Lower leg skin (tissue), 4 donors: ENCODE results near the gene MUC6. TPM values are rescaled to one million over a fixed set of nuclear protein-coding genes. Genes with fewer than 3 reads are reported as not detected.

ENCODE experiments used
- DNase-seq, 2 donors: peaks; one replicate each; pipeline ENCODE4 v3.0.0-alpha.2; 2019; ENCODE audit warnings: low spot score in 2 of 2
- H3K4me3 ChIP-seq: fragments of 200-600 bp; sonication (generic); 2 replicates; pipeline ENCODE4 v1.5.1; 2017; ENCODE audit warnings: mild to moderate bottlenecking, low read depth; ENCODE audit not compliant: poor library complexity, severe bottlenecking
- POLR2A ChIP-seq, 2 donors: fragments of 450-650 bp; IDR thresholded peaks; one replicate each; pipeline ENCODE4 v1.6.1; 2016 to 2017; ENCODE audit warnings: antibody characterized with exemption in 2 of 2, mild to moderate bottlenecking in 1 of 2, moderate library complexity in 1 of 2
- WGBS, 2 donors: methylation state at CpG; one replicate each; pipeline ENCODE4 v1.1.5; 2018; 5-methylcytosine and 5-hydroxymethylcytosine counted together
- intact Hi-C: fragments of 100-400 bp; cut with DNase I; formaldehyde crosslinking; loops from one replicate; pipeline ENCODE4 v1.15.0; 2023; ENCODE audit warnings: low total_unique reads
- total RNA-seq, 4 donors: library from RNA; depleted of rRNA; stranded (reverse); fragments of >200 nt; gene quantifications; one replicate each; pipeline ENCODE4 v1.1.0, GENCODE V29; 2016
- TF ChIP-seq, protein P1 (sequence below), 3 donors: fragments of 450-650 bp; IDR thresholded peaks; one replicate each; pipeline ENCODE4 v1.5.1; 2016; ENCODE audit warnings: antibody characterized with exemption in 3 of 3, mild to moderate bottlenecking in 3 of 3, moderate library complexity in 2 of 3

MUC6 gene
- total RNA-seq, 4 donors from 2014 or later: not detected

DNA sequence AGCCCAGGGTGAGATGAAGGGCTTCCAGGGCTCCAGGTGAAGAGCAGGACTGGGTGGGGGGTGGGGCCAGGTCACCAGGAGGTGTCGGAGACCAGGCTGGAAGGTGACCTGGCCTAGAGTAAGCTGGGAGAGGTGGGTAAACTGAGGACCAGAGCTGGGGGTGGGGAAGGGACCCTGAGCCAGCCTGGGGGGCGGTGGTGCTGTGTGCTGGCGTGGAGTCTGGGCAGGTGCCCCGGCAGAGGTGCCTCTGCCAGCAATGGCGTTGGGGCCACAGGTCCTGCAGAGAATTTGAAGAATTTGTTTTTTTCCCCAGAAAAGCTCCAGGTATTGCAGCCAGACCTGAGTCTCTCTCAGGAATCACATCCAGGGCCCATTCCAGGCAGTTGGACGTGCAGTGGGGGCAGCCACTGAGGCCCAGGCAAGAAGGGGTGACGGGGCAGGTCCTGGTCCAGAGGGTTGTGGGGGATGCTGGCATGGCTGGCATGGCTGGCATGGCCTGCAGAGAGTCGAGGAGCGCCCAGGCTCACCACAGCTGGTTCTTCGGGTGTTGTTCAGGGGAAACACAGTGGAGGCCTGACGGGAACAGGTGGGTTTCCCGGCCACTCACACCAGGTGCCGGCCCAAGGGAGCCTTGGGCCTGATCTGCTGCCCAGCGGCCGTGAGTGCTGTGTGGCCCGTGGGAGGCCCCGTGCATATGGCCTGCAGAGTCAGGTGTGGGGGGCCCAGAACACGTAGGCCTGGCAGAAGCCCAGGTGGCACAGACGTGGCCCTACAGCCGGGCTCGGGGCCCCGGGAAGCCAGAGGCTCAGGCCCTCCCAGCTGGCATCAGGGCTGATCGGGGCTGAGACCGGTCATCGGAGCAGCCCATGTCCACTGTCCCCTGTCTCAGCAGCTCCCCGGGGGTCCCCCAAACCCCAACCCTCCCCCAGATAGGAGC is 6.4 kb upstream of the MUC6 start:
- no peak overlapping the region for H3K4me3 ChIP-seq
- 84 to 86% methylated on average over 11 to 24 of the region's 26 CpGs for WGBS, 2 donors
- TF ChIP-seq, protein P1, sequence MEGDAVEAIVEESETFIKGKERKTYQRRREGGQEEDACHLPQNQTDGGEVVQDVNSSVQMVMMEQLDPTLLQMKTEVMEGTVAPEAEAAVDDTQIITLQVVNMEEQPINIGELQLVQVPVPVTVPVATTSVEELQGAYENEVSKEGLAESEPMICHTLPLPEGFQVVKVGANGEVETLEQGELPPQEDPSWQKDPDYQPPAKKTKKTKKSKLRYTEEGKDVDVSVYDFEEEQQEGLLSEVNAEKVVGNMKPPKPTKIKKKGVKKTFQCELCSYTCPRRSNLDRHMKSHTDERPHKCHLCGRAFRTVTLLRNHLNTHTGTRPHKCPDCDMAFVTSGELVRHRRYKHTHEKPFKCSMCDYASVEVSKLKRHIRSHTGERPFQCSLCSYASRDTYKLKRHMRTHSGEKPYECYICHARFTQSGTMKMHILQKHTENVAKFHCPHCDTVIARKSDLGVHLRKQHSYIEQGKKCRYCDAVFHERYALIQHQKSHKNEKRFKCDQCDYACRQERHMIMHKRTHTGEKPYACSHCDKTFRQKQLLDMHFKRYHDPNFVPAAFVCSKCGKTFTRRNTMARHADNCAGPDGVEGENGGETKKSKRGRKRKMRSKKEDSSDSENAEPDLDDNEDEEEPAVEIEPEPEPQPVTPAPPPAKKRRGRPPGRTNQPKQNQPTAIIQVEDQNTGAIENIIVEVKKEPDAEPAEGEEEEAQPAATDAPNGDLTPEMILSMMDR (IDR thresholded peaks at IDR 0.05): no peak
- TF ChIP-seq POLR2A (IDR thresholded peaks at IDR 0.05): no peak
- DNase-seq: no peak
- intact Hi-C loops: no loop called here

DNA sequence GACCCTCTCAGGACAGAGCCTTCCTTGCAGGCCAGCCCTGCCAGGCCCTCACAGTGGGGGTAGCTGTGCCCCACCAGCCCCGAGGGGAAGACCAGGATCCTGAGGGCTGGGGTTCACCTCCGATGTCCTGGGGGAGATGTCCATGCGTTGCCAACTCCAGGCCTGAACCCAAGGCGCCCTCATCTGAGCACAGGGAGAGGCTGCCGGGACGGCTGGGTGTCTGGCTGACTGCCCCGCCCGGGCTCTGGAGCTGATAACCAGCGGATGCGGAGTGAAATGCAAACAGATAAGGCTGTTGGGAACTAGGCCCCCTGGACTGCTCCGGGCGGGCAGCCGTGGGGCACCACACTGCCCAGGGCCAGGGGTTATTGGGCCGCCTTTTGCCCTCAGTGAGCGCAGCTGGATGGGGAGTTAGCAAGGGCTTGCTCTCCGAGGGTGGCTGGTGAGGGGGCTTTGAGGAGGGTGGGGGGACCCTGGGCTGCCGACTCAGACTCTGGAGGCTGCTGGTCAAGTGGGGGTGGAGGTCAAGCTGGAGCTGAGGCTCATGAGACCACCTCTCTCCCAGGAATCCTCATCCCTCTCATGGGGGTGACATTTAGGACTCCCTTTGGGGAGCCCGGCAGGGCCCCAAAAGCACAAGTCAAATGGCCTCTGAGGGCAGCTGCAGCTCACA is 5.6 kb upstream of the MUC6 start:
- intact Hi-C loops: no loop called here
- DNase-seq: no peak
- no peak overlapping the region for H3K4me3 ChIP-seq
- TF ChIP-seq POLR2A (IDR thresholded peaks at IDR 0.05): no peak
- TF ChIP-seq, protein P1 (IDR thresholded peaks at IDR 0.05): no peak
- 49 to 63% methylated on average over 7 to 10 of the region's 18 CpGs for WGBS, 2 donors

DNA sequence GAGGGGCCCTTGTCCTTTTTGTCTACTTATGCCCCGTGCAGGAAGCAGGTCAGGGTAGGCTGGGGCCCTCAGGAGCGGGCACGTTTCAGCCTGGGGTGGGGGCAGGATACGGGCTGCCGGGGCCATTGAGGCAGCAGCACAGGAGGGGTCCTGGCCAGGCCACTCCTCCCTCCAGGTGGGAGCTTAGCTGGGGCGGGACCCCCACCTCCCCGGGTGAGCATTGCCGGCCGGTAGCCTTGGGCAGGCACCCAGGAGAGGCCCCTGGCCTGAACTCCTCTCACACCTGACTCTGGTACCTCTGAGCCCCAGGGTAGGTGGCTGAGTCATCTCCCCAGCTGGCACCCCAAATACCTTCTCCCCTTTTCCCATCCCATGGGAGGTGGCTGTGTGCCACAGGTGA is 5.0 kb upstream of the MUC6 start:
- TF ChIP-seq, protein P1 (IDR thresholded peaks at IDR 0.05): no peak
- no peak for TF ChIP-seq POLR2A (IDR thresholded peaks at IDR 0.05)
- intact Hi-C loops: no loop called here
- WGBS, 2 donors: 30 to 66% methylated on average over 6 to 8 of the region's 9 CpGs
- H3K4me3 ChIP-seq: no peak overlapping the region
- no peak for DNase-seq

DNA sequence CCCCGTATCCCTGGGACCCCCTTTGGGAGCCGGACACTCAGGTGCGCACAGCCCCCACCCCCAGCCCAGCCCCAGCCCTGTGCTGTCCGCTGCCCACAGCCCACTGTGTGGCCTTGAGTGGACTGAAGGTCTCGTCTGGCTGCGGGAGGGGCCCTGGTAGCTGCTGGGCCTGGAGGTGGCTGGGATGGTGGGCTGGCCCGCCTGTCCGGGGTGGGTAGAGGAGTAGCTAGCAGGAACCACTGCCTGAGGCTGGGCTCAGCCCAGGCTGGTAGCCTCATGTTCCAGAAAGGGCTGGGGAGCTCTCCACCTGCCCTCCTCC is 4.6 kb upstream of the MUC6 start:
- WGBS, 2 donors: 70 to 71% methylated on average over 8 of the region's 8 CpGs
- no peak overlapping the region for H3K4me3 ChIP-seq
- DNase-seq: no peak
- intact Hi-C loops: no loop called here
- no peak for TF ChIP-seq POLR2A (IDR thresholded peaks at IDR 0.05)
- TF ChIP-seq, protein P1 (IDR thresholded peaks at IDR 0.05): no peak

DNA sequence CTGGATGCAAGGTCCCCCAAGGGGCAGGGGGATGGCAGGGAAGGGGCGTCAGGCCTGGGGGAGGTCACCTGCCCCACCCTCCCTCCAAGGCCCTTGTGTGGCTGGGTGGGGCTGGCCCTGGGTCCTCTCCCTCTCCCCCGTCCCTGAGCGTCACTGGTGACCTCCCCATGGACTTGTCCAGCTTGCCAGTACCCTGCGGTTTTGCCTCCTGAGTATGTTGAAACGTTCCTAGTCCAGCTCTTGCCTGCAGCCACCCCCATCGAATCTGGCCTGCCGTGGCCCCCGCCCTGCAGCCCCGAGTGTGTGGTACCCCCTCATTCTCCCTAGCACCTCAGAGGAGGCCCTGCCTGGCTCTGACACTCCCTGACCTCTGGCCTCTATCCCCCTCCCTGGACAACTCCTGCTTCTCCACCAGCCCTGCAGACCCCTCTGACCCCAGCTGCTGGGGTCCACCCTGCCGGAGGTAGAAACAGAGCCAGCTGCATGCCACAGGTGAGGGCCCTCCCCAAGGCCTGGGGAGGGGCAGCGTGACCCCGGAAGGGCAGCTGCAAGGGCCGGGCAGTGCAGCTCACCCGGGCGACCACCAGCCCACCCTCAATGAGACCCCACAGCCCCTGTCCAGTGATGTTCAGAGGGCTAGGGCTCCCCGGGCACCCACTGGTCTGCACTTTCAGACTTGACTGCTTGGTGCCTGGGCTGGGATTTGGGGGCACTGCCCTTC is 4.1 kb upstream of the MUC6 start:
- intact Hi-C loops: no loop called here
- TF ChIP-seq POLR2A (IDR thresholded peaks at IDR 0.05): no peak
- TF ChIP-seq, protein P1 (IDR thresholded peaks at IDR 0.05): no peak
- DNase-seq: no peak
- H3K4me3 ChIP-seq: no peak overlapping the region
- WGBS, 2 donors: 69% methylated on average over 16 of the region's 16 CpGs
